Dendritic cell treated with granulocyte-macrophage colony-stimulating factor and Interleukin-4, amounts not matched to agents 40 ng/mL and 50 ng/mL, for 4 days (primary cell): ENCODE data around the gene CDC42.

Source experiments
- H3K27ac Mint-ChIP-seq: one replicate; pipeline ENCODE4 v1.8.0; 2022; ENCODE audit warnings: mild to moderate bottlenecking, mixed read lengths
- H3K27me3 Mint-ChIP-seq: one replicate; pipeline ENCODE4 v1.8.0; 2022; ENCODE audit warnings: mild to moderate bottlenecking, mixed read lengths
- H3K36me3 Mint-ChIP-seq: one replicate; pipeline ENCODE4 v1.8.0; 2022; ENCODE audit warnings: low read depth, mixed read lengths
- H3K4me1 Mint-ChIP-seq: one replicate; pipeline ENCODE4 v1.8.0; 2022; ENCODE audit warnings: low read depth, mixed read lengths
- H3K4me3 Mint-ChIP-seq: one replicate; pipeline ENCODE4 v1.8.0; 2022; ENCODE audit warnings: mild to moderate bottlenecking, moderate library complexity, mixed read lengths
- H3K9me3 Mint-ChIP-seq: one replicate; pipeline ENCODE4 v1.8.0; 2022; ENCODE audit warnings: mixed read lengths
- intact Hi-C: fragments of 100-400 bp; cut with micrococcal nuclease; formaldehyde crosslinking; loops from one replicate; pipeline ENCODE4 v1.15.0; 2022

Gene CDC42

GRCh38 chr1:22127731-22128130, 75.2 kb downstream of the CDC42 start:
- H3K36me3 Mint-ChIP-seq, result no peaks in the 10 kb centered on the region
- peaks cover 1% of the 10 kb centered on the region for H3K27me3 Mint-ChIP-seq
- no peak overlapping the region for H3K4me3 Mint-ChIP-seq
- H3K27ac Mint-ChIP-seq, result no peak overlapping the region
- H3K4me1 Mint-ChIP-seq, result no peaks in the 10 kb centered on the region
- intact Hi-C loops, result no loop called here
- no peaks in the 10 kb centered on the region for H3K9me3 Mint-ChIP-seq

GRCh38 chr1:22128392-22128791, 75.9 kb downstream of the CDC42 start:
- peaks cover 1% of the 10 kb centered on the region for H3K27me3 Mint-ChIP-seq
- no peak overlapping the region for H3K4me3 Mint-ChIP-seq
- intact Hi-C loops, result no loop called here
- H3K36me3 Mint-ChIP-seq, result no peaks in the 10 kb centered on the region
- no peak overlapping the region for H3K27ac Mint-ChIP-seq
- no peaks in the 10 kb centered on the region for H3K9me3 Mint-ChIP-seq
- no peaks in the 10 kb centered on the region for H3K4me1 Mint-ChIP-seq

GRCh38 chr1:22129501-22130117, 77.1 kb downstream of the CDC42 start:
- H3K27ac Mint-ChIP-seq, result no peak overlapping the region
- no peaks in the 10 kb centered on the region for H3K36me3 Mint-ChIP-seq
- no peak overlapping the region for H3K4me3 Mint-ChIP-seq
- no peaks in the 10 kb centered on the region for H3K9me3 Mint-ChIP-seq
- H3K27me3 Mint-ChIP-seq, result peaks cover 9% of the 10 kb centered on the region
- H3K4me1 Mint-ChIP-seq, result no peaks in the 10 kb centered on the region
- intact Hi-C loops, result loop anchor here (2.0 kb wide), 1 partner anchor 287 kb away; no protein-coding TSS in a partner anchor

GRCh38 chr1:22131062-22131461, 78.6 kb downstream of the CDC42 start:
- Mint-ChIP-seq H3K27me3 (peaks cover 17% of the 10 kb centered on the region), H3K4me1 (no peaks in the 10 kb centered on the region), H3K27ac (no peak overlapping the region), H3K9me3 (no peaks in the 10 kb centered on the region), H3K4me3 (no peak overlapping the region), H3K36me3 (no peaks in the 10 kb centered on the region)
- intact Hi-C loops, result loop anchor here (2.0 kb wide), 1 partner anchor 286 kb away; no protein-coding TSS in a partner anchor

GRCh38 chr1:22131875-22132486, 79.5 kb downstream of the CDC42 start:
- Mint-ChIP-seq H3K36me3 (no peaks in the 10 kb centered on the region), H3K27ac (no peak overlapping the region), H3K4me1 (no peaks in the 10 kb centered on the region), H3K4me3 (no peak overlapping the region), H3K27me3 (peaks cover 20% of the 10 kb centered on the region), H3K9me3 (no peaks in the 10 kb centered on the region)
- intact Hi-C loops, result loop anchor here (2.0 kb wide), 1 partner anchor 285 kb away; no protein-coding TSS in a partner anchor

- H3K36me3 Mint-ChIP-seq, result no peaks in the 10 kb centered on the region
- H3K4me1 Mint-ChIP-seq, result no peaks in the 10 kb centered on the region
- no peaks in the 10 kb centered on the region for H3K9me3 Mint-ChIP-seq
- intact Hi-C loops, result no loop called here
- H3K4me3 Mint-ChIP-seq, result no peak overlapping the region
- H3K27me3 Mint-ChIP-seq, result peaks cover 27% of the 10 kb centered on the region
- no peak overlapping the region for H3K27ac Mint-ChIP-seq
Measured at GRCh38 chr1:22132517-22133235, 80.2 kb downstream of the CDC42 start.

- Mint-ChIP-seq H3K27me3 (peaks cover 33% of the 10 kb centered on the region), H3K4me1 (no peaks in the 10 kb centered on the region), H3K9me3 (no peaks in the 10 kb centered on the region), H3K4me3 (no peak overlapping the region), H3K27ac (no peak overlapping the region), H3K36me3 (no peaks in the 10 kb centered on the region)
- intact Hi-C loops, result no loop called here
Measured at GRCh38 chr1:22133247-22133930, 80.9 kb downstream of the CDC42 start.

GRCh38 chr1:22133931-22134324, 81.4 kb downstream of the CDC42 start:
- intact Hi-C loops, result no loop called here
- H3K4me1 Mint-ChIP-seq, result no peaks in the 10 kb centered on the region
- H3K36me3 Mint-ChIP-seq, result no peaks in the 10 kb centered on the region
- H3K9me3 Mint-ChIP-seq, result no peaks in the 10 kb centered on the region
- no peak overlapping the region for H3K27ac Mint-ChIP-seq
- H3K4me3 Mint-ChIP-seq, result no peak overlapping the region
- H3K27me3 Mint-ChIP-seq, result peaks cover 37% of the 10 kb centered on the region

- no peaks in the 10 kb centered on the region for H3K36me3 Mint-ChIP-seq
- H3K4me3 Mint-ChIP-seq, result no peak overlapping the region
- intact Hi-C loops, result no loop called here
- H3K27me3 Mint-ChIP-seq, result peaks cover 68% of the 10 kb centered on the region
- H3K9me3 Mint-ChIP-seq, result no peaks in the 10 kb centered on the region
- no peaks in the 10 kb centered on the region for H3K4me1 Mint-ChIP-seq
- no peak overlapping the region for H3K27ac Mint-ChIP-seq
Measured at GRCh38 chr1:22137004-22137720, 84.7 kb downstream of the CDC42 start.

GRCh38 chr1:22139066-22139594, 86.6 kb downstream of the CDC42 start:
- Mint-ChIP-seq H3K4me3 (no peak overlapping the region), H3K36me3 (no peaks in the 10 kb centered on the region), H3K27me3 (peaks cover 72% of the 10 kb centered on the region), H3K27ac (no peak overlapping the region), H3K4me1 (peaks cover 5% of the 10 kb centered on the region), H3K9me3 (no peaks in the 10 kb centered on the region)
- intact Hi-C loops, result no loop called here

- intact Hi-C loops, result no loop called here
- Mint-ChIP-seq H3K27ac (no peak overlapping the region), H3K36me3 (no peaks in the 10 kb centered on the region), H3K9me3 (no peaks in the 10 kb centered on the region), H3K4me1 (peaks cover 5% of the 10 kb centered on the region), H3K27me3 (peaks cover 75% of the 10 kb centered on the region), H3K4me3 (no peak overlapping the region)
Measured at GRCh38 chr1:22139817-22140216, 87.3 kb downstream of the CDC42 start.
